Mesenchymal stem cell (in vitro differentiated cells and primary cell): ENCODE results near the gene ENTHD1.
"Not testable (repeated sequence)": the region's sequence is repeated elsewhere in the genome, so short reads cannot be mapped to it uniquely, and the experiment has no call there.

Experiments
- DNase-seq: peaks from one replicate; pipeline ENCODE4 v3.0.0-alpha.2; 2013
- H2AFZ ChIP-seq: one replicate; pipeline ENCODE4 v1.6.1; 2013; ENCODE audit warnings: low read depth, mild to moderate bottlenecking, control low read depth, inconsistent platforms, low read length, moderate library complexity
- H2AK5ac ChIP-seq: 2 replicates; pipeline ENCODE4 v1.6.1; 2013; ENCODE audit warnings: low read length, moderate library complexity, mild to moderate bottlenecking, inconsistent platforms; ENCODE audit not compliant: severe bottlenecking
- H2BK120ac ChIP-seq: one replicate; pipeline ENCODE4 v1.6.1; 2013; ENCODE audit warnings: low read depth, mild to moderate bottlenecking, inconsistent platforms, low read length, moderate library complexity
- H2BK12ac ChIP-seq, 2 experiments: one replicate each; pipeline ENCODE4 v1.6.1; 2013; ENCODE audit warnings: inconsistent platforms in 2 of 2, low read length in 2 of 2, mild to moderate bottlenecking in 2 of 2, moderate library complexity in 2 of 2, control low read depth in 1 of 2
- H2BK15ac ChIP-seq: one replicate; pipeline ENCODE4 v1.6.1; 2013; ENCODE audit warnings: mild to moderate bottlenecking, low read depth, inconsistent platforms; ENCODE audit not compliant: poor library complexity, severe bottlenecking
- H2BK5ac ChIP-seq: 2 replicates; pipeline ENCODE4 v1.6.1; 2013; ENCODE audit warnings: low read depth, mild to moderate bottlenecking, low read length, control low read depth, inconsistent platforms; ENCODE audit not compliant: poor library complexity, severe bottlenecking
- H3K14ac ChIP-seq, 2 experiments: one replicate each; pipeline ENCODE4 v1.6.1; 2013; ENCODE audit warnings: inconsistent platforms in 2 of 2, low read length in 2 of 2, control low read depth in 1 of 2, mild to moderate bottlenecking in 1 of 2, moderate library complexity in 1 of 2
- H3K18ac ChIP-seq, 2 experiments: one replicate each; pipeline ENCODE4 v1.6.1; 2013; ENCODE audit warnings: inconsistent platforms in 2 of 2, low read length in 2 of 2, control low read depth in 1 of 2, low read depth in 1 of 2, mild to moderate bottlenecking in 1 of 2
- H3K23ac ChIP-seq, 2 experiments: one replicate each; pipeline ENCODE4 v1.6.1; 2013; ENCODE audit warnings: inconsistent platforms in 2 of 2, low read length in 2 of 2, mild to moderate bottlenecking in 2 of 2, moderate library complexity in 2 of 2, control low read depth in 1 of 2
- H3K27ac ChIP-seq: 2 replicates; pipeline ENCODE4 v1.5.1; 2013; ENCODE audit warnings: mild to moderate bottlenecking, moderate library complexity, low read length, control low read depth, inconsistent platforms; ENCODE audit not compliant: poor library complexity, severe bottlenecking
- H3K27me3 ChIP-seq, 2 experiments: 2 replicates each; pipeline versions ENCODE4 v1.6.1 to v1.7.0; 2013; ENCODE audit warnings: low read length in 2 of 2, mild to moderate bottlenecking in 2 of 2, moderate library complexity in 2 of 2, control low read depth in 1 of 2, inconsistent platforms in 1 of 2; ENCODE audit not compliant: control insufficient read depth in 1 of 2, insufficient read depth in 1 of 2
- H3K36me3 ChIP-seq, 2 experiments: 2 replicates each; pipeline versions ENCODE4 v1.6.1 to v1.7.0; 2013; ENCODE audit warnings: low read length in 2 of 2, control low read depth in 1 of 2, inconsistent platforms in 1 of 2, low read depth in 1 of 2, mild to moderate bottlenecking in 1 of 2; ENCODE audit not compliant: insufficient read depth in 2 of 2, control insufficient read depth in 1 of 2
- H3K4ac ChIP-seq, 2 experiments: one replicate each; pipeline ENCODE4 v1.6.1; 2013; ENCODE audit warnings: inconsistent platforms in 2 of 2, low read length in 2 of 2, mild to moderate bottlenecking in 2 of 2, moderate library complexity in 2 of 2, control low read depth in 1 of 2, low read depth in 1 of 2
- H3K4me1 ChIP-seq: 2 replicates; pipeline ENCODE4 v1.6.1; 2013; ENCODE audit warnings: low read depth, low read length, control low read depth; ENCODE audit not compliant: control insufficient read depth, insufficient read depth
- H3K4me2 ChIP-seq: 2 replicates; pipeline ENCODE4 v1.6.1; 2013; ENCODE audit warnings: low read length, mild to moderate bottlenecking, inconsistent platforms; ENCODE audit not compliant: poor library complexity, severe bottlenecking
- H3K4me3 ChIP-seq, 2 experiments: 2 replicates each; pipeline versions ENCODE4 v1.5.1 to v1.7.0; 2013; ENCODE audit warnings: low read length in 2 of 2, mild to moderate bottlenecking in 2 of 2, control low read depth in 1 of 2, low read depth in 1 of 2; ENCODE audit not compliant: insufficient read depth in 1 of 2
- H3K79me1 ChIP-seq: replicated peaks from 2 replicates; pipeline ENCODE4 v1.6.1; 2013; ENCODE audit warnings: mild to moderate bottlenecking, control low read depth, low read length, inconsistent platforms; ENCODE audit not compliant: poor library complexity, severe bottlenecking
- H3K9ac ChIP-seq: 2 replicates; pipeline ENCODE4 v1.7.0; 2013; ENCODE audit warnings: mild to moderate bottlenecking, low read length, moderate library complexity
- H3K9me3 ChIP-seq: 2 replicates; pipeline ENCODE4 v1.7.0; 2013; ENCODE audit warnings: mild to moderate bottlenecking, low read length; ENCODE audit not compliant: control insufficient read depth
- H4K8ac ChIP-seq: one replicate; pipeline ENCODE4 v1.6.1; 2013; ENCODE audit warnings: inconsistent platforms, mild to moderate bottlenecking, low read length, moderate library complexity
- H4K91ac ChIP-seq: one replicate; pipeline ENCODE4 v1.6.1; 2013; ENCODE audit warnings: mild to moderate bottlenecking, low read length, inconsistent platforms
- WGBS: methylation state at CpG from one replicate; pipeline ENCODE4 v1.1.7; 2013; ENCODE audit warnings: mixed read lengths; 5-methylcytosine and 5-hydroxymethylcytosine counted together

The ENTHD1 gene

GRCh38 chr22:39905687-39906086 is 12.1 kb upstream of the ENTHD1 start:
- no peak overlapping the region for H3K14ac ChIP-seq
- no peak overlapping the region for H3K4ac ChIP-seq
- no peak overlapping the region for H3K27ac ChIP-seq
- no peak overlapping the region for H3K23ac ChIP-seq
- no peak overlapping the region for H2BK12ac ChIP-seq
- no peak overlapping the region for H3K9ac ChIP-seq
- no peak for DNase-seq
- no peak overlapping the region for H2BK5ac ChIP-seq
- WGBS, result 93% methylated on average over 2 of the region's 3 CpGs
- no peak overlapping the region for H2AK5ac ChIP-seq
- no peak overlapping the region for H2BK120ac ChIP-seq
- no peak overlapping the region for H3K4me3 ChIP-seq
- no peak overlapping the region for H3K18ac ChIP-seq
- no peak overlapping the region for H4K8ac ChIP-seq
- no peak overlapping the region for H3K4me2 ChIP-seq
- H3K9me3 ChIP-seq, result no peaks in the 10 kb centered on the region
- H2BK15ac ChIP-seq, result no peak overlapping the region
- no peaks in the 10 kb centered on the region for H3K4me1 ChIP-seq
- peaks cover 30 to 33% of the 10 kb centered on the region in 2 experiments for H3K27me3 ChIP-seq
- H3K79me1 ChIP-seq, result no peaks in the 10 kb centered on the region
- H4K91ac ChIP-seq, result no peak overlapping the region
- no peak overlapping the region for H2AFZ ChIP-seq
- no peaks in the 10 kb centered on the region for H3K36me3 ChIP-seq

- 86% methylated on average over 2 of the region's 4 CpGs for WGBS
Observed at GRCh38 chr22:39904862-39905261, 11.3 kb upstream of the ENTHD1 start.

GRCh38 chr22:39904024-39904423 is 10.5 kb upstream of the ENTHD1 start:
- not testable (repeated sequence) for H3K4me1 ChIP-seq, H3K23ac ChIP-seq, H3K4me3 ChIP-seq, H3K18ac ChIP-seq, H2BK15ac ChIP-seq, H4K91ac ChIP-seq, H3K4me2 ChIP-seq, H2BK120ac ChIP-seq, H3K36me3 ChIP-seq, H3K4ac ChIP-seq, H4K8ac ChIP-seq, H2AK5ac ChIP-seq, H3K9me3 ChIP-seq, H3K9ac ChIP-seq, H2BK5ac ChIP-seq, H3K79me1 ChIP-seq, H2BK12ac ChIP-seq, H3K27ac ChIP-seq, DNase-seq, H2AFZ ChIP-seq, H3K14ac ChIP-seq
- WGBS, result 89% methylated on average over 7 of the region's 10 CpGs
- H3K27me3 ChIP-seq, result peaks cover 26 to 43% of the 10 kb centered on the region in 2 experiments

More at GRCh38 chr22:39904862-39905261, 11.3 kb upstream of the ENTHD1 start:
- Histone ChIP-seq H3K23ac (no peak overlapping the region), H3K36me3 (no peaks in the 10 kb centered on the region), H3K4me2 (no peak overlapping the region), H3K4me1 (no peaks in the 10 kb centered on the region), H3K27me3 (peaks cover 33 to 40% of the 10 kb centered on the region in 2 experiments), H3K18ac (no peak overlapping the region), H2BK15ac (no peak overlapping the region), H4K91ac (no peak overlapping the region), H2BK12ac (no peak overlapping the region), H2AK5ac (no peak overlapping the region), H3K4me3 (no peak overlapping the region), H3K9ac (no peak overlapping the region), H3K9me3 (no peaks in the 10 kb centered on the region), H3K14ac (no peak overlapping the region), H4K8ac (no peak overlapping the region), H3K79me1 (no peaks in the 10 kb centered on the region), H3K4ac (no peak overlapping the region), H3K27ac (no peak overlapping the region), H2BK120ac (no peak overlapping the region), H2AFZ (no peak overlapping the region), H2BK5ac (no peak overlapping the region)
- DNase-seq, result no peak

DNA sequence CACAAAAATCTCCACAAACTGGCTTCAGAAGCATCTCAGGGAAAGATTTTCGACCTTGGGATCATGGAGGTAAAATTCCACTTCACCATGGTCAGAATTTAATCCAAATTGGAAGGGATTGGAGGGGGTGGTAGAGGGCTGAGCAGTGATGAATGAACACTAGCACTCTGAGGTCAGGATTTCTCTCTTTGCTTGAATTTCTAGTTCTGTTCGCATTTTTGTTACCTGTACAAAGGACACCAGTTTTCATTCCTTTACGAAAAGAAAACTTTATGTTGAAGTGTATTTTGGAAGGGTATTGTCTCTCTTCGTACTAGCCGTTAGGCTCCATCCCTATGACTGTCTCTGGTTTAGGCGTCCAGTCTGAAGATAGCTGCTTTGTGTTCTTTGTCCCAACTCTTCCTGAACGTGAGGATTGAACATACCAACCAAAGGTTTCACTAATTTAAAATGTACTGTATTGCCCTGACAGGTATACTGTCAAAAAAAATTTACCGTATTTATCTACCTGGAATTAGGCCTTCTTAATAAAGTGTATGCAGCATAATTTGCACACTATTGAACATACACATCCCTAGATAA is 8.1 kb upstream of the ENTHD1 start:
- Histone ChIP-seq H3K18ac (no peak overlapping the region), H4K8ac (no peak overlapping the region), H3K36me3 (no peaks in the 10 kb centered on the region), H3K79me1 (no peaks in the 10 kb centered on the region), H2BK120ac (no peak overlapping the region), H3K27ac (no peak overlapping the region), H3K14ac (no peak overlapping the region), H3K23ac (no peak overlapping the region), H3K27me3 (peaks cover 28 to 44% of the 10 kb centered on the region in 2 experiments), H3K4ac (no peak overlapping the region), H3K4me3 (no peak overlapping the region), H2BK5ac (no peak overlapping the region), H2BK12ac (no peak overlapping the region), H2AFZ (no peak overlapping the region), H3K9ac (no peak overlapping the region), H3K4me1 (no peaks in the 10 kb centered on the region), H4K91ac (no peak overlapping the region), H3K9me3 (no peaks in the 10 kb centered on the region), H3K4me2 (no peak overlapping the region), H2AK5ac (no peak overlapping the region), H2BK15ac (no peak overlapping the region)
- DNase-seq, result no peak
- WGBS, result 86% methylated on average over 6 of the region's 8 CpGs
